SK-N-SH (cell line): ENCODE results near the gene MCTP1. TPM values are rescaled to one million over a fixed set of nuclear protein-coding genes. Genes with fewer than 3 reads are reported as not detected.

Experiments
- CTCF ChIA-PET: fragments of 300-600, 350-600 bp; formaldehyde crosslinking; extraction: SDS; loops from one replicate; lab custom pipeline; 2021; lab: Yijun Ruan, JAX
- POLR2A ChIA-PET: fragments of 350-600 bp; sonication (Branson Sonifier 250); formaldehyde crosslinking; extraction: SDS; loops from one replicate; lab custom pipeline; 2020; ENCODE audit warnings: antibody characterized with exemption, inconsistent platforms; lab: Yijun Ruan, JAX
- DNase-seq: peaks from one replicate; pipeline ENCODE4 v3.0.0; 2012
- H2AFZ ChIP-seq: fragments of 200-600 bp; sonication (generic); 2 replicates; pipeline ENCODE4 v1.8.1; 2016; ENCODE audit warnings: antibody characterized with exemption, mild to moderate bottlenecking, low read depth
- H3F3A ChIP-seq: fragments of 200-600 bp; sonication (generic); replicated peaks from 2 replicates; pipeline ENCODE3; 2016; ENCODE audit warnings: antibody characterized with exemption, mild to moderate bottlenecking; ENCODE audit not compliant: insufficient read depth
- H3K27ac ChIP-seq, 2 experiments: fragments of 200-500 bp in 1 of 2; fragments of 200-600 bp in 1 of 2; sonication (Bioruptor generic) in 1 of 2; sonication (generic), shearing (Covaris generic) in 1 of 2; 2 replicates each; pipeline versions ENCODE4 v1.5.1 to v1.6.1; 2014 to 2016; ENCODE audit warnings: low read depth in 2 of 2, inconsistent platforms in 1 of 2, low read length in 1 of 2, mild to moderate bottlenecking in 1 of 2, mixed read lengths in 1 of 2
- H3K27me3 ChIP-seq: fragments of 200-600 bp; sonication (generic), shearing (Covaris generic); 2 replicates; pipeline ENCODE4 v1.6.1; 2016; ENCODE audit warnings: mixed run types; ENCODE audit not compliant: insufficient read depth
- H3K36me3 ChIP-seq, 2 experiments: fragments of 200-500 bp in 1 of 2; fragments of 200-600 bp in 1 of 2; sonication (Bioruptor generic) in 1 of 2; sonication (generic) in 1 of 2; replicated peaks in 1 of 2; 2 replicates each; pipeline versions ENCODE3 to v1.5.1; 2014 to 2016; ENCODE audit warnings: low read length in 1 of 2, mild to moderate bottlenecking in 1 of 2; ENCODE audit not compliant: insufficient read depth in 2 of 2, control insufficient read depth in 1 of 2
- H3K4me1 ChIP-seq, 2 experiments: fragments of 200-500 bp in 1 of 2; fragments of 200-600 bp in 1 of 2; sonication (Bioruptor generic) in 1 of 2; sonication (generic), shearing (Covaris generic) in 1 of 2; 2 replicates each; pipeline versions ENCODE4 v1.5.1 to v1.6.1; 2014 to 2016; ENCODE audit warnings: low read depth in 1 of 2, low read length in 1 of 2, mixed run types in 1 of 2; ENCODE audit not compliant: insufficient read depth in 2 of 2, control insufficient read depth in 1 of 2
- H3K4me2 ChIP-seq: fragments of 200-600 bp; sonication (generic), shearing (Covaris generic); 2 replicates; pipeline ENCODE4 v1.6.1; 2017; ENCODE audit warnings: mixed run types
- H3K4me3 ChIP-seq, 2 experiments: fragments of 200-500 bp in 1 of 2; fragments of 200-600 bp in 1 of 2; sonication (Bioruptor generic) in 1 of 2; sonication (generic), shearing (Covaris generic) in 1 of 2; 2 replicates each; pipeline versions ENCODE4 v1.5.1 to v1.8.1; 2014 to 2016; ENCODE audit warnings: low read depth in 2 of 2, inconsistent platforms in 1 of 2, low read length in 1 of 2, mild to moderate bottlenecking in 1 of 2, mixed read lengths in 1 of 2, moderate library complexity in 1 of 2
- H3K79me2 ChIP-seq: fragments of 200-600 bp; sonication (generic); 2 replicates; pipeline ENCODE4 v1.8.1; 2017; ENCODE audit warnings: mild to moderate bottlenecking; ENCODE audit not compliant: insufficient read depth
- H3K9ac ChIP-seq: fragments of 200-600 bp; sonication (generic); 2 replicates; pipeline ENCODE4 v1.6.1; 2017; ENCODE audit warnings: mixed run types
- H3K9me2 ChIP-seq: fragments of 200-600 bp; sonication (generic); 2 replicates; pipeline ENCODE4 v1.6.1; 2017; ENCODE audit warnings: mixed run types
- H3K9me3 ChIP-seq: fragments of 200-600 bp; sonication (generic); 2 replicates; pipeline ENCODE4 v1.6.1; 2017; ENCODE audit warnings: mixed run types, mild to moderate bottlenecking, moderate library complexity
- H4K20me1 ChIP-seq: fragments of 200-600 bp; sonication (generic); 2 replicates; pipeline ENCODE4 v1.6.1; 2017; ENCODE audit warnings: mild to moderate bottlenecking, mixed run types; ENCODE audit not compliant: insufficient read depth
- CTCF ChIP-seq: fragments of 200-600 bp; sonication (generic); IDR thresholded peaks from 2 replicates; pipeline ENCODE4 v1.6.1; 2017; ENCODE audit warnings: antibody characterized with exemption, mild to moderate bottlenecking, moderate library complexity
- ELF1 ChIP-seq: IDR thresholded peaks from 2 replicates; pipeline ENCODE4 v1.4.0; 2012
- EZH2phosphoT487 ChIP-seq: fragments of 200-600 bp; sonication (generic); IDR thresholded peaks from 2 replicates; pipeline ENCODE4 v1.6.1; 2017; ENCODE audit warnings: low read depth, mixed run types, mild to moderate bottlenecking, antibody characterized with exemption, moderate library complexity, borderline replicate concordance
- FOSL2 ChIP-seq: IDR thresholded peaks from 2 replicates; pipeline ENCODE4 v1.4.0; 2012; ENCODE audit warnings: low read depth, mild to moderate bottlenecking, moderate library complexity, borderline replicate concordance
- FOXJ3 ChIP-seq: sonication (generic); formaldehyde crosslinking; IDR thresholded peaks from 2 replicates; pipeline ENCODE4 v1.5.1; 2020; ENCODE audit warnings: mild to moderate bottlenecking, missing genetic modification reagents
- GABPA ChIP-seq: IDR thresholded peaks from 2 replicates; pipeline ENCODE4 v1.4.0; 2012; ENCODE audit warnings: low read depth, mild to moderate bottlenecking
- IRF3 ChIP-seq: fragments of 150-350 bp; IDR thresholded peaks from 2 replicates; pipeline ENCODE4 v1.6.1; 2016; ENCODE audit warnings: mild to moderate bottlenecking, low read depth, low read length
- JUND ChIP-seq: IDR thresholded peaks from 2 replicates; pipeline ENCODE4 v1.4.0; 2012
- MEF2A ChIP-seq: IDR thresholded peaks from 2 replicates; pipeline ENCODE4 v1.4.0; 2012; ENCODE audit warnings: low read depth, borderline replicate concordance
- NFIC ChIP-seq: IDR thresholded peaks from 2 replicates; pipeline ENCODE4 v1.4.0; 2012; ENCODE audit warnings: borderline replicate concordance
- RAD21 ChIP-seq: IDR thresholded peaks from 2 replicates; pipeline ENCODE4 v1.6.1; 2012; ENCODE audit warnings: mild to moderate bottlenecking, low read length
- RFX5 ChIP-seq: IDR thresholded peaks from 2 replicates; pipeline ENCODE4 v1.6.1; 2012; ENCODE audit warnings: mild to moderate bottlenecking, improper control_type of control experiment, low read length
- SIN3A ChIP-seq: IDR thresholded peaks from 2 replicates; pipeline ENCODE4 v1.6.1; 2012; ENCODE audit warnings: low read depth, mild to moderate bottlenecking, low read length, moderate library complexity, borderline replicate concordance
- SMC3 ChIP-seq: IDR thresholded peaks from 2 replicates; pipeline ENCODE4 v1.6.1; 2012; ENCODE audit warnings: low read depth, low read length, improper control_type of control experiment
- TAF1 ChIP-seq: IDR thresholded peaks from 2 replicates; pipeline ENCODE4 v1.6.1; 2012; ENCODE audit warnings: low read depth, mild to moderate bottlenecking, low read length, moderate library complexity, borderline replicate concordance
- TEAD4 ChIP-seq: IDR thresholded peaks from 2 replicates; pipeline ENCODE4 v1.4.0; 2012; ENCODE audit warnings: mild to moderate bottlenecking, borderline replicate concordance; ENCODE audit not compliant: insufficient read depth
- USF2 ChIP-seq: fragments of 150-350 bp; IDR thresholded peaks from 2 replicates; pipeline ENCODE4 v1.6.1; 2017; ENCODE audit warnings: antibody characterized with exemption, low read length, low read depth, borderline replicate concordance
- YY1 ChIP-seq: IDR thresholded peaks from 2 replicates; pipeline ENCODE4 v1.4.0; 2012; ENCODE audit warnings: low read depth, mild to moderate bottlenecking
- ZBTB33 ChIP-seq: IDR thresholded peaks from 2 replicates; pipeline ENCODE4 v1.4.0; 2012; ENCODE audit warnings: low read depth, borderline replicate concordance
- WGBS: methylation state at CpG from one replicate; pipeline ENCODE4 v1.1.6; 2017; ENCODE audit warnings: low lambda C conversion rate; 5-methylcytosine and 5-hydroxymethylcytosine counted together
- polyA plus RNA-seq, 3 experiments: library from polyadenylated mRNA; depleted of rRNA; stranded (reverse); fragments of >200 nt; gene quantifications; 2 replicates each; pipeline ENCODE4 v1.2.3, GENCODE V29; 2012

MCTP1 gene
- polyA plus RNA-seq, 1 of the 3 experiments (the other 2 are of a cell fraction) = 0.53 TPM

- Histone ChIP-seq H3K27ac (no peak overlapping the region), H3K36me3 (no peaks in the 10 kb centered on the region), H3F3A (no peaks in the 10 kb centered on the region), H3K27me3 (no peaks in the 10 kb centered on the region), H2AFZ (no peak overlapping the region), H4K20me1 (no peaks in the 10 kb centered on the region), H3K9me2 (no peaks in the 10 kb centered on the region), H3K4me1 (no peaks in the 10 kb centered on the region), H3K4me2 (no peak overlapping the region), H3K9me3 (no peaks in the 10 kb centered on the region), H3K79me2 (no peaks in the 10 kb centered on the region), H3K4me3 (no peak overlapping the region), H3K9ac (no peak overlapping the region)
- ChIA-PET CTCF (interaction anchor here (0.7 to 2.9 kb wide), 8 partner anchors 10 to 294 kb away, joined by 3 to 37 read pairs (median 3); no protein-coding TSS in a partner anchor), POLR2A (no interaction called here)
- WGBS = 39% methylated on average over 3 of the region's 3 CpGs
- TF ChIP-seq SMC3 = peak; percentile 26; the same call in 1 of the 2 replicates
- no peak for TF ChIP-seq EZH2phosphoT487
- TF ChIP-seq ELF1 = no peak
- TF ChIP-seq IRF3 = no peak
- TF ChIP-seq JUND = no peak
- peak; percentile 54 for TF ChIP-seq CTCF
- TF ChIP-seq YY1 = no peak
- TF ChIP-seq TAF1 = no peak
- no peak for TF ChIP-seq NFIC
- no peak for TF ChIP-seq TEAD4
- TF ChIP-seq SIN3A = no peak
- TF ChIP-seq RAD21 = peak; percentile 44
- TF ChIP-seq FOXJ3 = no peak
- no peak for DNase-seq
These were observed 315.7 kb downstream of the MCTP1 start for GRCh38 chr5:94969174-94969573.

- H3K9ac ChIP-seq = no peak overlapping the region
- H3K36me3 ChIP-seq = no peaks in the 10 kb centered on the region
- WGBS = 35% methylated on average over 5 of the region's 5 CpGs
- H3K4me2 ChIP-seq = no peak overlapping the region
- H3K9me2 ChIP-seq = no peaks in the 10 kb centered on the region
- ChIA-PET CTCF (interaction anchor here (0.6 to 2.9 kb wide), 32 partner anchors 9 to 1121 kb away, joined by 3 to 37 read pairs (median 4); partner anchors contain the start of gene MCTP1), POLR2A (no interaction called here)
- H3K9me3 ChIP-seq = no peaks in the 10 kb centered on the region
- no peak overlapping the region for H2AFZ ChIP-seq
- no peak overlapping the region for H3K27ac ChIP-seq
- no peaks in the 10 kb centered on the region for H4K20me1 ChIP-seq
- no peaks in the 10 kb centered on the region for H3F3A ChIP-seq
- no peak overlapping the region; a peak in 1 of 4 replicates for H3K4me3 ChIP-seq
- H3K4me1 ChIP-seq = no peaks in the 10 kb centered on the region
- DNase-seq = peak; percentile 34
- H3K27me3 ChIP-seq = no peaks in the 10 kb centered on the region
- H3K79me2 ChIP-seq = no peaks in the 10 kb centered on the region
- no peak for TF ChIP-seq TAF1
- peak; percentile 85 for TF ChIP-seq CTCF
- no peak for TF ChIP-seq MEF2A
- no peak for TF ChIP-seq YY1
- TF ChIP-seq USF2 = no peak
- no peak for TF ChIP-seq GABPA
- TF ChIP-seq RAD21 = peak; percentile 79
- no peak for TF ChIP-seq NFIC
- peak; percentile 64 for TF ChIP-seq SMC3
- no peak for TF ChIP-seq RFX5
- TF ChIP-seq FOSL2 = no peak
- no peak for TF ChIP-seq ZBTB33
These were observed 316.3 kb downstream of the MCTP1 start for GRCh38 chr5:94968507-94969095.
